Measurements from ENCODE around the gene MICU1.
"Not testable (repeated sequence)": the region's sequence is repeated elsewhere in the genome, so short reads cannot be mapped to it uniquely, and the experiment has no call there.

MICU1 gene

GRCh38 chr10:72426986-72427385, 198.9 kb downstream of the MICU1 start:
- no peak for DNase-seq

GRCh38 chr10:72425133-72425532, 200.7 kb downstream of the MICU1 start:
- no peak for DNase-seq

DNA sequence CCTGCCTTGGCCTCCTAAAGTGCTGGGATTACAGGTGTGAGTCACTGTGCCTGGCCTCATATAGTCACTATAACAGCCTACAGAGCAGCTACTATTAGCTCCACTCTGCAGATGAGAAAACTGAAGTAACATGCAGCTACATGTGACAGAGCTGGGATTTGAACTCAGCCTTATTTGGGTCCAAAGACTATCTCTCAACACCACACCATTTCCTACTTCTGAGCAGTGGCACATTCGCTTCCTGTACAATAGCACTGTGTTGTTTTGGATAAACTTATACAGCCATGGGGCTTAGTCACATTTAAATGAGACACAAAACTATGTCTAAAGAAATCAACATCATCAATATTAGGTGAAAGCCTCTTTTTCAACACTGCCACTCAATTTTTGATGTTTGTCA, 201.3 kb downstream of the MICU1 start:
- no peak for DNase-seq

DNA sequence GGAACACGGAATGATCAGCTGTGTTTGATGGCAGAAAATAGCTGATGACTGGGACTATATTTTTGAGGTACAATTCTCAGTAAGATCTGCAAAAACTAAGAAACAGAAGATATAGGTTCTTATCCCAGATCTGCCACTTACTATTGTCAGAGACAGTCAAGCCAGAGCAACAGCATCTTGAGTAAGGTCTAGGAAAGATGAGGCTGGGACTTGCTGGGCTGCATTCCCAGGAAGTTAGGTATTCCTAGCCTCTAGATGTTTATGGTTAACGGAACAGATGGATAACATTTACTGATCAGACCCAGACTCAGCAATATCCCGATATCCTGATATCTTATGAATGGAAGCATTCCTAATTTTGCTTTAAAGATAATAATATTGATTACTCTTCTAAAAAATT, 202.5 kb downstream of the MICU1 start:
- no peak for DNase-seq

DNA sequence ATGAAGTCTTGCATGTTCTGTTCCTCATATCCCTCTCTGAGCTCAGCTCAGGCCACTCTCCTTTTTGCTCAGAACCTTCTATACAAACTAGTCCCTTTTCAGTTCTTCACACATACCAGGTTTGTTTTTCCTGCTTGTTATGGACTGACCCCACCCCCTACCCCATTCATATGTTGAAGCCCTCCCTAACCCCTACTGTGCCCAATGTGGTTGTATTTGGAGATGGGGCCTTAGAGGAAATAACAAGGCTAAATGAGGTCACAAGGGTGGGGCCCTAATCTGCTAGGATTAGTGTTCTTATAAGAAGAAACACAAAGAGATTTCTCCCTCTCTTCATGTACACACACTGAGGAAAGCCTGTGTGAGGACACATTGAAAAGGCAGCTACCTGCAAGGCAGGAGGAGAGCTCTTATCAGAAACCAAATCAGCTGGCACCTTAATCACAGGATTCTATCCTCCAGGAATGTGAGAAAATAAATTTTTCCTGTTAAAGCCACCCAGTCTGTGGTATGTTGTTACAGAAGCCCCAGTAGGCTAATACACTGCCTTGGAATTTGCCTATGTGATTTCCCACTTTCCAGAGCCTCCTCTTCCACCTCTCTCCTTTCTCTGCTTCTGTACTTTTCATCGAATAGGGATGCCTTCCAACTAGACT, 203.9 kb downstream of the MICU1 start:
- DNase-seq, result no peak

DNA sequence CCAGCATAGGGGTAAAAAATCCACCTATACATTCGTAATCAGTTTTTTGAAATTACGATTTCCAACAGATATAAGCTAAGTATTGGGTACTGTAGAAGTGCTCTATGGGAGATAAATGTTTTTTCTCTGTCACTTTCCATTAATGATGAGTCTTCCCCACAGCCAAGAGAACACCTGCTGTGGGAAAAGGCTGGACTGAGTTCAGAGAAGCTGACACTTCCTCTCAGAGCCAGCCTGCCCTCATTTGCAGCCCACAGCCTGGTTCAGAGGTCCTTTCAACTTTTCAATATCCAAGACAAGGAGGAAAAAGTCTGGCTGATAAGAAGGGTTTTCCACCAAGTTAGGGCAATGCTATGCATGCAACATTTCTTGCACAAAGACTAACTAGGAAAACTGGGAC, 206.6 kb downstream of the MICU1 start:
- no peak for DNase-seq

GRCh38 chr10:72418679-72419078, 207.2 kb downstream of the MICU1 start:
- DNase-seq, result no peak

- DNase-seq, result no peak
Measured at GRCh38 chr10:72417971-72418370, 207.9 kb downstream of the MICU1 start.

DNA sequence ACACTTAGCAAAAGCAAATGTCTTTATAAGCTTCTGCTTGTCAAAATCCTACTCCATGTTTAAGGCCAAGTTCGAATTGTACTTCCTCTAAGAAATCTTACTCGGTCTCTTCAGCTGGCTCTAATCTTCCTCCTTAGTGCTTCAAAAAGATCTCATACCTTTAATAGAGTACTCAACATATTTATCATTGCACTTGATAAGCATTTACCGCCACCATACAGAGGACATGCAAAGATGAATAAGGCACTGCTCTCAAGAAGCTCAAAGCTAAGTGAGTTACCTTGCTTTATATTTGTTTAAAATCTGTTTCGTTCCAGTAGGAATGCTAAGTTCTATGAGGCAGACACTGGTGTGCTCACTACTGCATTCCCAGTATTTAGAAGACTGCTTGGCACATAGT, 209.2 kb downstream of the MICU1 start:
- no peak for DNase-seq

GRCh38 chr10:72414642-72415041, 211.2 kb downstream of the MICU1 start:
- DNase-seq, result no peak

DNA sequence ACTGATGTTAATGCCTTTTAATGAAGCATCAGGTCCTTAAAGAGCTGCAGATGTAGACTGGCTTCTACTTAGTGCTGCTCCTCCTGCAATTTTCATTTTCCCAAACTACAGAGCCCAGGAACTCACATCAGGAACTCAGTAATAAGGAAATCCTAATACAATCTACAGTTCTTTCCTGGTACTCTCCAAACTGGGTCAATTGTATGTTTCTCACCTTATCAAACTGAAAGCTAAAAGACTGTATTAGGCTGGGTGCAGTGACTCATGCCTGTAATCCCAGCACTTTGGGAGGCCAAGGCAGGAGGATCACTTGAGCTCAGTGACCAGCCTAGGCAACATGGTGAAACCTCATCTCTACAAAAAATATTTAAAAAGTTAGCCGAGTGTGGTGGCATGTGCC, 216.7 kb downstream of the MICU1 start:
- DNase-seq, result no peak

DNA sequence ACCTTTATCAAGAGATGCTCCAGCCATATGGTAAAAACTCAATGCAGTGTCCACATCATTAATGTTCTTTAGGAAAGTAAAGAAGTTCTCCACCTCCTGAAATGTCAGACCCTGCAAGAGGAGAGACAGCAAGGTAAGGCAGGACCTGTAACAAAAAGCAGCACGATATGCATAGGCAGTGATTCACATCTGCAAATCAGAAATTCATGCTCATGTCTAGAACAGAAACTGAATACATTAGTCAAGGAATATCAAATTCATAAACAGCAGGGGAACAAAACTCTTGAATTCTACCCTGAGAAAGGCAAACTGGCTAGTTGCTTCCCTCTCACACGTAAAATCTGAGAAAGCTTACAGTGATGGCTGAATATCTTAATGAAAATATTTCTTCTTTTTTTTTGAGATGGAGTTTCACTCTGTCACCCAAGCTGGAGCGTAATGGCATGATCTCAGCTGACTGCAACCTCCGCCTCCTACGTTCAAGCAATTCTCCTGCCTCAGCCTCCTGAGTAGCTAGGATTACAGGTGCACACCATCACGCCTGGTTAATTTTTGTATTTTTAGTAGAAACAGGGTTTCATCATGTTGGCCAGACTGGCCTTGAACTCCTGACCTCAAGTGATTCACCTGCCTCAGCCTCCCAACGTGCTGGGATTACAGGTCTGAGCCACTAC, 217.8 kb downstream of the MICU1 start:
- no peak for DNase-seq

DNA sequence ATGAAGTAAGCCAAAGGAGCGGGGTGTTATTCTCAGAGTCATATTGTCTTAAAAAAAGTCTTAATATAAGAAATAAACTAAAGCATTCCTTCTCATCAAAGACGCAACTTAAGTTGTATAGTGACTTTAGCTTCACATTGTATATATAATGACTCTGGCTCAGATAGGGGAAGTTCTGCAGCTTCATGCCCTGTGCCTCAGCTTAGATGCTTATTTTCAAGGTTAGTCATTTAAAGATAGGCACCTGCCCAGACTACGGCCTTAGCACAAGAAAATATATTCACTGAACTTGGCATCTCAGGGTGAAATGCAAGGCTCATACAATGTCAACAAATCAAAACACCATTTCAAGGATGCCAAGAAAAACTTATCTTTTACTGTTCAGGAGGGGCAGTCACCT, 218.4 kb downstream of the MICU1 start:
- no peak for DNase-seq

- not testable (repeated sequence) for DNase-seq
Measured at GRCh38 chr10:72395581-72395980, 230.3 kb downstream of the MICU1 start.

DNA sequence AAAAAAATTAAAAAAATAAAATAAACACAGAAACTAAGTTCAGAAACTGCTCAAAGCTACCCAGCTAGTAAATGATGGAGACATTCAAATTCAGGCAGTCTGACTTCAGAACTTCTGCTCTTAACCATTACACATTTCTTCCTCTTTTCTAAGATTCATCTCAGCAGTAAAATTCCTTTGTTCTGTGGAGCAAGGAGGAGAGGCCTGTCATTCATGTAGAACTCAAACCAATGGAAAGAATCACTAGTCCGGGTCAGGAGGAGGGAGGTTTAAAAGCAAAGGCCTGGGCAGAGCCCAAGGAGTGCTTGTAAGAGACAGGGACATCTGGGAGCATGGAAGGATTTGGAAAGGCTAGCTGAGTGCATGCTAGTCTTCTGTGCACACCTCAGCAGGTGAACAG, 233.3 kb downstream of the MICU1 start:
- no peak for DNase-seq

DNA sequence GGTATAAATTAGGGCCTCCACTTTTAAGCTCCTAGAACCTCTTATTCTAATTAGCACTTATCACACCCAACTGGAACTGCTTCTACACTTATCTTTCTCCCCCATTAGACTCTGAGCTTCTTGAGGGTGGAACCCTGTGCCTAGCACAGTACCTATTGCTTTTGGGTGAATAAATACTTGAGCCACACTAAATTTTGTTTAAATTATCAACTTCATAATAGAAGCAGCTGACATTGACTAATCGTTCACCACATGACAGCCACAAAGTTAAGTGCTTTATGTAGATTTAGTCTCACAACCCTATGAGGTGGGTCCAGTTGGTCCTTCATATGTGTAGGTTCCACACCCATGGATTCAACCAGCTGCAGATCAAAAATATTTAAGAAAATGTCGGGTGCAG, 235.1 kb downstream of the MICU1 start:
- DNase-seq, result no peak

DNA sequence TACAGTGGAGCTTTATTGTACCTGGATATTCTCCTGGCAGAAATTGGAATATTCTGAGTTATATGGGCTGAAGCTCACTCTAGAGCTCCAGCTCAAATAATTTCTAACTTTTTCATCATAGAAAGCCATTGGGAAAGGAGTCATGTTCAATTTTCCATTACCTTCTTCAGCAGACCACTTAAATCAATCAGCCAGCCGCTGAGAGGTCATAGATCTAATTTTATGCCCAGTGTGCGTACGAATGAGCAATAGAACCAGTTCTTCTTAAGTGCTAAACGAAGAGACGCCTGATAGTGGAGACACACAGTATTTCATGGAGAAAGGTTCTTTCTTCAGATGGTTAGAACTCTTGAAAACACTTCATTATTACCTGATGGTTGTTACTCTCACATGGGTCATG, 236.2 kb downstream of the MICU1 start:
- no peak for DNase-seq

GRCh38 chr10:72389014-72389413, 236.9 kb downstream of the MICU1 start:
- no peak for DNase-seq

DNA sequence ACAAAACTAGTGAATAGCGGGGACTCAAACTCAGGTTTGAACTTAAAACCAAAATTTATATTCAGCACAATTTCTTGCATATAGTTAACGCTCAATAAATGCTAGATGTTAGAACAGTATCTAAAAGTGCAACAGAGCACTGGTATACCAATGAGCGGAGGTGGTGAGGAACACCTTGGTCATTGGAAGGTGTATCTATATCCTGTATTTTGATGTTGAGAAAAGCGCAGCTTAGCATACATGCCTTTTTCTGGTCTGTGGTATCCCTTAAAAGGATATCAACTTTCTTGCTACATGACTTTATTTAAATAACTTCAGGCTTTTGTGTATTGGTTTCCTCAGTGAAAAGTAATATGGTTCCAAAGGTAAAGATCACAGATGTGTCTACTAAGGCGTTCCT, 237.8 kb downstream of the MICU1 start:
- DNase-seq, result no peak

DNA sequence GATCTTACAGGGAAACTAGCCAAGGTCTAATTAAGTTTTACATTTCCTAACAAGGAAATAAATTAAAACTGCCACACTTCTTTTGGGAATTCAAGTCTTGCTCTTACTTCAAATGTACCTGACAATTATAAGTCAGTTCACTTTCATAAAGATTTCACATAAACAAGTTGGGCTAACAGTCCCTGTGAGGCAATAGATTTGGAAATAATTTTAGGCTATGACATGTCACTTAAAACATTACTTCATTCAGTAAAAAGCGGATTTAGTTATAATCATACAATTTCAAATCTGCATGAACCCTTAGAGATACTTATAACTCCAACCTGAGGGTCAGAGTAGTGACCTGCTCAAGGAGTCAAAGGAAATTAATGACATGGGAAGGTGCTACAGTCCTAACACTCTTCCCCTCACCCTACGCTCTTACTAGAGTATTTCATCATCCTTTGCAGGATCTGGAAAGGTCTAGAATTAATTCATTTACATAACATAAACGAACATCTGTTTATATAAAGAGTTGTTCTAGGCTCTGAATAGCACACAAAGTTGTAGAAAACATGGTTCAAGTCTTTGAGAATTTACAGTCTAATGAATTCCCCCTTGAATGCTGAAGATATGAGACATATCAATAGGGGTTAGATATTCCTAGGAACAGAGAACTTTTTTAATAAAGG, 238.8 kb downstream of the MICU1 start:
- no peak for DNase-seq

DNA sequence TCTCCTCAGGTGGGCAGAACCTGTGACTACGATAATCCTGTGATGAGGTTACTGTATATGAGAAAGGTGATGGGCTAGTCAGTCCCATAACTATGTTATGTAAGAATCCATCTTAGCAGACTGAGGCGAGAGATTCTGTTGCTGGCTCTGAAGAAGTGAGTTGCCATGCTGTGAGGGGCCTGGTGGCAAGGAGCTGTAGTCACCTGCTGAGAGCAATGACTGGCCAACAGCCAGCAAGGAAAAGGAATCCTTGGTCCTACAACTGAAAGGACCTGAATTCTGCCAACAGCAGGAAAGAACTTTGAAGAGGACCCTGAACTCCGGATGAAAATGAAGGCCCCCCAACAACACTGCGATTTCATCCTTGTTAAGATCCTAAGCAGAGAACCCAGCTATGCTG, 240.2 kb downstream of the MICU1 start:
- DNase-seq, result no peak

DNA sequence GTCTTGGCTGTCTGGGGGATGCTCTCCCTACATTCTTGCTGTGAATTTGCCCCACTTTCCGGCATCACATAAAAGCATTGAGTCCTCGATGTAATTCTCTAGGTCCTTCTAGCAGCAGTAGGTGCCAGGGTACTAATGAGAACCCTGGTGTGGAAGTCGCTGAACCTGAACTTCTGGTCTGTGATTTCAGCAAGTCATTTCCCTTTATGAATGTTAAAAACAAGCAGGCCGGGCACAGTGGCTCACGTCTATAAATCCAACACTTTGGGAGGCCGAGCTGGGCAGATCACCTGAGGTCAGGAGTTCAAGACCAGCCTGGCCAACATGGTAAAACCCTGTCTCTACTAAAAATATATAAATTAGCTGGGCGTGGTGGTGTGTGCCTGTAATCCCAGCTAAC, 240.9 kb downstream of the MICU1 start:
- DNase-seq, result not testable (repeated sequence)

DNA sequence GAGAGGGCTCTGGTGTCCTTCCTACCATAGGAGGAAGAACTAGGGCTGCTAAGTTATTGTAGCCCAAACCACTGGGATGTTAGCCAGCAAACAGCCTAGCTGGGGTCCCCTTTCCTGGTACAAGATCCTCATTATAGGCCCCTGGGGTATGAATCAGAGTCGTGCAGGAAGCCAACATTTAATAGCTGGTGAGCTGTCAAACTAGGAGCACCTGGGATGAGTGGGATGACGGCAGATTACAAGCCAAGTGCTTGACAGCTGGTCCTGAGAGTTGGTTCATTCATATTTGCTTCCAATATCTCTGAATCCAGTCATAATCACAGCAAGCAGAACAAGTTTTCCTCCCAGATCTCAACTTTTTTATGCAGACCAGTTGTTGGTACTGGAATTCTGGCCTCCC, 246.1 kb downstream of the MICU1 start:
- no peak for DNase-seq

GRCh38 chr10:72379062-72379461, 246.8 kb downstream of the MICU1 start:
- DNase-seq, result no peak

DNA sequence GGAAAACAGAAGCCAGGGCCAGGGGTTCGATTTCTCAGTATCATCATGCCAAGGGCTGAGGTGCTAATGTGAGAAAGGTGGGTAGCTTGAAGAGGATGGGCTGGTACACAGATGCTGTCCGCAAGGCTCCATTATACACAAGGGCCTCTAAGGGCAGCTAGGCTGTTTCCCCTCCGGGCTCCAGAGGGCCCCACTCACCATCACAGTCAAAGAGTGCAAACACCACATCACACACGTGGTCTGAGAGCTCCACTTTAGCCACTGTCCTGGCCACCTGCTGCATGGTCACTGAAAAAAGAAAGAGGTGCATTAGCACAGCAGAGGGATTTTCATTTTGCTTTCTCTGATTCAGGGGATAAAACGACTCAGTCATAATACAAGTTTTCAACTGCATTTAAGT, 250.3 kb downstream of the MICU1 start:
- no peak for DNase-seq
